ENCODE data around the gene PHC3.

PHC3 gene

GRCh38 chr3:170046269-170047132 lies 135.0 kb downstream of the PHC3 start:
- FAIRE-seq (no peak), DNase-seq (ENCODE audit: insufficient read length, low spot score) (no peak)

DNA sequence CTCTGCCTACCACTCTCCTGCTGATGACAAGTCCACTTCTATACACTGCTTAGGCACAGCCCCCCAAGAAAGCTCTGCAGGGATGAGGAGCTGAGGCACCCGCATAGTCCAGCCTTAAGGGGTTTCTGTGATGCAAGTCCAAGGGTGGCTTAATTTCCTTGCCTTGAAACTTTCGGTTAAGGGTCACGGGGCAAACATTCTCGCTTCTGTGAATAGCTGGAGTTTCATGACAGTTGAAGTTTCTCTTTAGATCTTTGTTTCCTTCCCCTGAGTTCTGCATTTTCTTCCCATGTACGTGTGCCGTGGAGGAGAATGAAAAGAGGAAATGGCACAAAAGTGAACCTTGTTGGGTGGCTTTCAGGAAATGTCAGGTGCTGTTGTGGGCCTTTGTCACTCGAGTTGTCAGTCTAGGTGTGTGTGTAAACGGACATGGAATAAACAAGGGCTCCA lies 136.7 kb downstream of the PHC3 start:
- no peak for DNase-seq (ENCODE audit: insufficient read length, low spot score)

DNA sequence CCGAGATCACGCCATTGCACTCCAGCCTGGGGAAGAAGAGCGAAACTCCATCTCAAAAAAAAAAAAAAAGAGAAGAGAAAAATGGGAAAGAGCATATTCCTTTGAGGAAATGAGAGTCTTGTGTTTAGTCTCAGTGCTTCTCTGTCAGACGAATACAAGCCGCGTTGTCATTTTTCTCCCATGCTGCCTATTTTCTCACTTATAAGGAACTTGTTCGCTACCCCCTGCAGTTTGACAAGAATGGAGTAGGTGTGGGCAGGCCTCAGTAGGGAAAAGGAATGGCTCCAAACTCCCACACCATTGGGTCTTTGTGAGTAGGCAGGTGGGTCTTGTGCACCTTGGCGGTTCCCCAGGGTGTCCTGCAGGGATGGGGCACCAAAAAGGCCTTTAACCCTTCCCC lies 137.3 kb downstream of the PHC3 start:
- no peak for FAIRE-seq

More for the DNA sequence above, 136.7 kb downstream of the PHC3 start:
- no peak for FAIRE-seq

DNA sequence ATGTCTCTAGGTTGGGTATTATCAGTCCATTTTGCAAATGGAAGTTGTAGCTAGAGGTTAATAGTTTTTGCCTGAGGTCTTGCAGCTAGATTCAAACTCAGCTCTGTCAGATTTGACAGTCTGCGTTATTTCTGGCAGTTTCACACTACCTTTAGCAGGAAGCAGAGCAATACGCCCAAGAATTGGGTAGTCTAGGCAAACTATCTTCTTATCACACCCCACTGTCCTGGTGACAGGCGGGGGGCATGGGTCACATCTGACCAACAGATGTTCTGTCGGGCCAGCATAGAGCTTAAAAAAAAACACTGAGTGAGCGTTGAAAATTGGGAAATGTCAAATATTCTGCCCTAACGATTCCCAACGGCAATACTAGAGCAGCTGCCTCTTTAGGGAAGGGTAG lies 138.0 kb downstream of the PHC3 start:
- no peak for FAIRE-seq
- DNase-seq (ENCODE audit: insufficient read length, low spot score), result no peak

More for the DNA sequence above, 137.3 kb downstream of the PHC3 start:
- DNase-seq (ENCODE audit: insufficient read length, low spot score), result no peak

- DNase-seq (ENCODE audit: insufficient read length, low spot score), result no peak
- no peak for FAIRE-seq
Observed at GRCh38 chr3:170040418-170040817, 141.1 kb downstream of the PHC3 start.

DNA sequence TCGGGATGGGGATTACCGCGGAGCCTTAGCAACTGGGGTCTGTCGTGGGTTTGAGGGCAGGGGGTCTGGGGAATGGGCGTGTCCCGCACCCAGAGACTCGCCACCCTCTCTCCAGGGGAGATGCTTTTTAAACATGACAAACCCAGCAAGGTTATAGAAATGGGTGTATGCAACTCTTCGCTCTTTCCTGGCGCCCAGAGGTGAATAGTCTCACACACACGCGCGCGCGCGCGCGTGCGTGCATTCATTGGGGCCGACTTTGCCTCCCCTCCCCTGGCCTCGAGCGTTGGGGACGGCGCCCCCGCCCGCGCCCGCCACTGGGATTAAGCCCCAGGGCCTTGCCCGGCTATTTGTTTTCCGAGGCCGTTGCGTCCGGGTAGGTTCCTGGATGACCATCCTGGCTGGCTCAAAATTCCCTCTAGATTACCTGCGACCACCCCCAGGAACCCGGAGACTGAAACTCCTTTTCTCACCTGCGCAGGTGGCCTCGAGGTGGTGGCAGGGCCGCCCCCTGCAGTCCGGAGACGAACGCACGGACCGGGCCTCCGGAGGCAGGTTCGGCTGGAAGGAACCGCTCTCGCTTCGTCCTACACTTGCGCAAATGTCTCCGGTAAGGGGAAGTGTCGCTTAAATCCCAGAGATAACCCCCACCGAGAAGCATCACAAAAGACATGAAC lies 143.0 kb downstream of the PHC3 start:
- DNase-seq (ENCODE audit: insufficient read length, low spot score) (no peak), FAIRE-seq (no peak)

Data from HTR-8/SVneo (cell line).